ENCODE results near the gene DSTN. TPM values are rescaled to one million over a fixed set of nuclear protein-coding genes. Genes with fewer than 3 reads are reported as not detected.

Gene DSTN
- total and polyA plus RNA-seq, 10 donors: 62.0 to 157 (median 98.5) TPM

- no peaks in the 10 kb centered on the region for H3K27me3 ChIP-seq (replicated peaks in 1 of 7)
- intact Hi-C loops (cut with DNase I; ENCODE audit: low total_unique reads): no loop called here
- peak in 1 of 3 donors; percentile 13 for TF ChIP-seq POLR2AphosphoS5 (IDR thresholded peaks at IDR 0.05)
- no peak for TF ChIP-seq POLR2A (IDR thresholded peaks at IDR 0.05)
- 78 to 96% (median 89%) methylated on average over 9 to 18 of the region's 18 CpGs for WGBS, 5 donors
- H3K4me3 ChIP-seq: no peak overlapping the region
- H3K36me3 ChIP-seq: peaks cover 0 to 100% (median 97%) of the 10 kb centered on the region in 6 donors
- H3K9me3 ChIP-seq: no peaks in the 10 kb centered on the region
- no peaks in the 10 kb centered on the region for H3K4me1 ChIP-seq
- H3K27ac ChIP-seq: no peak overlapping the region
- peak; percentile 44 for DNase-seq
Measured at GRCh38 chr20:17626217-17627007, 56.5 kb downstream of the DSTN start.

- H3K9me3 ChIP-seq: no peaks in the 10 kb centered on the region
- H3K27me3 ChIP-seq (replicated peaks in 1 of 7): no peaks in the 10 kb centered on the region
- peak; percentile 63 for DNase-seq
- 80 to 85% (median 83%) methylated on average over 23 to 27 of the region's 27 CpGs for WGBS, 5 donors
- H3K4me3 ChIP-seq: no peak overlapping the region
- no peak overlapping the region for H3K27ac ChIP-seq
- H3K4me1 ChIP-seq: no peaks in the 10 kb centered on the region
- intact Hi-C loops (cut with DNase I; ENCODE audit: low total_unique reads): no loop called here
- H3K36me3 ChIP-seq: peaks cover 0 to 100% (median 95%) of the 10 kb centered on the region in 6 donors
- TF ChIP-seq POLR2A (IDR thresholded peaks at IDR 0.05): no peak
- TF ChIP-seq POLR2AphosphoS5 (IDR thresholded peaks at IDR 0.05): peak in 1 of 3 donors; percentile 31
Measured at GRCh38 chr20:17627101-17627955, 57.5 kb downstream of the DSTN start.

- Histone ChIP-seq H3K4me1 (no peaks in the 10 kb centered on the region), H3K36me3 (peaks cover 0 to 100% (median 94%) of the 10 kb centered on the region in 6 donors), H3K27me3 (replicated peaks in 1 of 7) (no peaks in the 10 kb centered on the region), H3K27ac (no peak overlapping the region), H3K4me3 (no peak overlapping the region), H3K9me3 (no peaks in the 10 kb centered on the region)
- intact Hi-C loops (cut with DNase I; ENCODE audit: low total_unique reads): no loop called here
- WGBS, 5 donors: 85 to 96% (median 94%) methylated on average over 17 to 18 of the region's 18 CpGs
- no peak for TF ChIP-seq POLR2AphosphoS5 (IDR thresholded peaks at IDR 0.05)
- no peak for TF ChIP-seq CTCF (IDR thresholded peaks at IDR 0.05 in 8 of 11, conservative IDR thresholded peaks at IDR 0.05 in 3 of 11)
- no peak for TF ChIP-seq POLR2A (IDR thresholded peaks at IDR 0.05)
- peak; percentile 63 for DNase-seq
Measured at GRCh38 chr20:17628101-17628841, 58.4 kb downstream of the DSTN start.

GRCh38 chr20:17629025-17629424, 59.1 kb downstream of the DSTN start:
- peaks cover 0 to 100% (median 94%) of the 10 kb centered on the region in 6 donors for H3K36me3 ChIP-seq
- H3K27me3 ChIP-seq (replicated peaks in 1 of 7): no peaks in the 10 kb centered on the region
- DNase-seq: peak; percentile 55
- H3K27ac ChIP-seq: no peak overlapping the region
- no peak overlapping the region for H3K4me3 ChIP-seq
- H3K9me3 ChIP-seq: no peaks in the 10 kb centered on the region
- WGBS, 5 donors: 91 to 97% (median 92%) methylated on average over 7 to 8 of the region's 8 CpGs
- no peak for TF ChIP-seq POLR2AphosphoS5 (IDR thresholded peaks at IDR 0.05)
- no peak for TF ChIP-seq POLR2A (IDR thresholded peaks at IDR 0.05)
- no peak for TF ChIP-seq CTCF (IDR thresholded peaks at IDR 0.05 in 8 of 11, conservative IDR thresholded peaks at IDR 0.05 in 3 of 11)
- peaks cover 0 to 5% (median 2%) of the 10 kb centered on the region in 6 donors for H3K4me1 ChIP-seq
- intact Hi-C loops (cut with DNase I; ENCODE audit: low total_unique reads): no loop called here
